ENCODE results near the gene LCE3D.
"Not testable (repeated sequence)": the region's sequence is repeated elsewhere in the genome, so short reads cannot be mapped to it uniquely, and the experiment has no call there.

The LCE3D gene

DNA sequence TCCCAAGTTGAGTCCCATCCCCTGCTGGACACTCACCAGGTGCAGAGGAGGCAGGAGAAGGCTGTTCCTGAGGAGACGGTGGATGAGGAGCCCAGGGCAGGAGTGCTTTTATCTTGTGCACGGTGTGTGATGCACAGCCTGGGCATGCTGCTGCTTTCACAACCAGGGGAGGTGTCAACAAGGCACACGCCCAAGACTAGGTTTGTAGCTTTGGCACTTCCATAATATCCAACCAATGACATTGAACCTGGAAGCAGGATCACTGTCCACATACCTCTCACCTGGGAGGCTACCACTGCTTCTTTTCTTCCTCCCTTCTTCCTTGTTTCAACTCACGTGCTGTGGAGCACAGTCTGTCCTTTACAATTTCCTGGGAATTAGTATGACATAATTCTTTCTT, at the start of gene LCE3D:
Gene LCE3D, minus strand, starts transcription at position 84 of the 400 bp plus-strand sequence. CDS start 580 bp downstream, outside the sequence.
- DNase-seq (ENCODE audit: low read depth in 2 of 2) = no peak

GRCh38 chr1:152626744-152627143, 46.4 kb upstream of the LCE3D start:
- no peak for DNase-seq (ENCODE audit: low read depth in 2 of 2)

DNA sequence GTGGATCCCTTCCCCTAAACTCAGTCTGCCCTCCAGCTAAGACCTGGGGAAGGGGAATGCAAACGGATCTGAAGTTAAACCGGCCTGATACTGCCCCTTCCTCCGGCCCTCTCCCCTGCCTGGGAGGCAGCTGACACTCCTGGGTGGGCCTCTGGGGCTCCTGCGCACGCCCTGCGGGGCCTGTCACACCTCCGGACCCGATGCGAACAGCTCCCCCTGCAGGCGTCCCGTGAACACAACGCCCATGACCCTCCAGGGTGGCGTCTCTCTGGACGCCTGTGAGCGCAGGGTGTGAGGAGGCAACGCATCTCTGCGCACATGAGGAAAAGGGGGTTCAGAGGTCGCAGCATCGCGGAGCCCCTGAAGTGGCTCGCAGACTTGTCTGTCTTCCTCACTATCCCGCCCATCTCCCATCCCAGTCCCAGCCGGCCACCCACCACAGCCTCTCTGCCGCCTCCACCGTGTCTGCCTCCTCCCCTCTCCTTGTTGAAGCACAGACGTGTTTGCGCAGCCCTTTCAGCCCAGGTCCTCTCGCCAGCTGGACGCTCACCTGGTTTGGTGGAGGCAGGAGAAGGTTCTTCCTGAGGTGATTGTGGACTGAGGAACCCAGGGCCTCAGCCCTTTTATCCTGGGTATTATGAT, 43.0 kb upstream of the LCE3D start:
- peak in 1 of 2 donors; percentile 12 for DNase-seq (ENCODE audit: low read depth in 2 of 2)

DNA sequence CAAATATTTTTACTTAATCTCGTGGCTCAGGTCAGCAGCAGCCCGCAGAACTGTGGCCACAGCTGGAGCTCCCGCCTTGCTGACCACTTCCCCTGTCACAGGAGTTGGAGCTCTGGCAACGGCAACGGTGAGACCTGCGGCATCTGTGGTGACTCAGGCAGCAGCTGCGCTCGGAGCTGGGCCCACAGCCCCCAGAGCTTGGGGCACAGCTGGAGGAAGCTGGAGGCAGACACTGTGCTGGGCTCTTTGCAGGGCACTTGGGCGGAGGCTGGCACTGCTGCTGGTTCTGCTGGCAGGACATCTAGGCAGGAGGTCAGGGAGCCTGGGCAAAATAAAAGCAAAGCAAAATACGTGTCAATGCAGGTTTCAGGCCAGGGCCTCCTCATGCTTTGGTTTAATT, 42.5 kb upstream of the LCE3D start, which contains the start of gene LCE3A:
Gene LCE3A, minus strand, starts transcription at position 301 of the 400 bp plus-strand sequence. Its CDS starts 0 bp downstream, at position 301.
- DNase-seq (ENCODE audit: low read depth in 2 of 2) = no peak

- DNase-seq (ENCODE audit: low read depth in 2 of 2) = no peak
Measured at GRCh38 chr1:152621993-152622392, 41.7 kb upstream of the LCE3D start.

DNA sequence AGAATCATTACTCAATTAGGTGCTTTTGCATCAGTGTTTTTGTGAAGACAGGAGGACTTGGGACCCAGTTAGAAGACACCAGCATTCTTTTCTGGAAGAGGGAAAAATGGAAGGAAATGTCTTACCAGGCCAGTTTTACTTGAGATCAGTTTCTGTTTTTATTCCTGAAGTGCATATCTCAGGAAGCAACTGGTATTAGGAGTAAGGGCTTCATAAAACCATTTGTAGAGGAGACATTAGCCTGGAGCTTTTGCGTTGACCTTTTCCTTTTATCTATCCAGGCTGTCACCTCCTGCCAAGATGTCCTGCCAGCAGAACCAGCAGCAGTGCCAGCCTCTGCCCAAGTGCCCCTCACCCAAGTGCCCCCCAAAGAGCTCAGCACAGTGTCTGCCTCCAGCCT, 33.2 kb upstream of the LCE3D start, which contains the start of gene LCE3B:
Gene LCE3B, plus strand, starts transcription at position 301 of the 400 bp plus-strand sequence. Its CDS starts 0 bp downstream, at position 301.
- no peak for DNase-seq (ENCODE audit: low read depth in 2 of 2)

DNA sequence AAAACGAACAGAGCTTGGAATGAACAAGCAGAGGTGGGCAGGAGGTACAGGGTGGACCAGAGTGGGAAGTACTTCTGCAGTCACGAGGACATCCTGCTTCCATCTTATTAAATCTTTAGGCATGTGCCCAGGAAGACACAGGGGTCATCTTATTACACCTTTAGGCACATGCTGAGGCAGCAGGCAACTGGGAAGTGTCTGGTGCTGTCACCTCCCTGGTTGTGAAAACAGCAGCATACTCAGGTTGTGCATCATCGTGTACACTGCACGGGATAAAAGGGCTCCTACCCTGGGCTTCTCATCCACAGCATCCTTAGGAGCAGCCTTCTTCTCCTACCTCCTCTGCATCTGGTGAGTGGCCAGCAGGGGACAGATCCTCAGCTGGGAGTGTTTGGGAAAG, 19.6 kb upstream of the LCE3D start, which contains the start of gene LCE3C:
Gene LCE3C, plus strand, starts transcription at position 301 of the 400 bp plus-strand sequence. CDS start 498 bp downstream, outside the sequence.
- DNase-seq (ENCODE audit: low read depth in 2 of 2) = no peak

DNA sequence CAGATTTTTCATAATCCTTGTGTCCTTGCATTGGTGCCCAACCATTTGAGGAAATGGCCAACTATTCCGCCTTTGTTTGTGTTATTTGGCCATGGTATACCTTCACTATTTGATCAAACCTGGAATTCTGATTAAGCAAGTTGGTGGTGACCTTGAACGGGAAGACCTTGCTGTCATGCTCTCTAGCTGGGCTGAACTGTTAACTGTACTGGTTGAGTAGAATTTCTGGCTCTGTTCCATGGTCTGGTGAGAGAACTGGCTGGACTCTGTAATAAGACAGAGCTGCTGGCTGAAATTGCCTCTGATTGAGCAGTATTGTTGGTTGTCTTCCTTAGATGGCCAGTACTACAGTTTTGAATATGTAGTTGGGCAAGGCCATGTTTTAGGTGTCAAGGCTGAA, 16.7 kb upstream of the LCE3D start:
- DNase-seq (ENCODE audit: low read depth in 2 of 2) = no peak

DNA sequence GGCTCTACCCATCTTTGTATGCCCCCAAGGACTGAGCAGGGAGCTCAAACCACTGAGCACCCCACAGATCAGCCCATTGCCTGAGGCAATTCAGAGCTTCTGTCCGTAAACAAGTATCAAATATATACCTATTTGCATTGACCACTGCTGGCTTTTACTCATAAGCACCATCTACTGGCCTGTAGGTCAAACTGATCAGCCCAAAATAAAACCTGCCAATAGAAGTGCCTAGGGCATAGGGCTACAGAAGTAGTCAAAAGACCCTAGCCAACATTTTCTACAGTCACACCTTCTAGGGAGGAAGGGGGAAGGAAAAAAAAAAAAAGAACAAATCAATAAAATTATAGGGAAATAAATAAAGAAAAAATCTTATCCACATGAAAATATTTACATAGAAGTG, 5.3 kb upstream of the LCE3D start:
- DNase-seq (ENCODE audit: low read depth in 2 of 2) = no peak

GRCh38 chr1:152582647-152583046, 2.3 kb upstream of the LCE3D start:
- DNase-seq (ENCODE audit: low read depth in 2 of 2) = no peak

GRCh38 chr1:152579526-152579925, 790 bp downstream of the LCE3D start:
- DNase-seq (ENCODE audit: low read depth in 2 of 2) = not testable (repeated sequence)

GRCh38 chr1:152577168-152577567, 3.1 kb downstream of the LCE3D start:
- DNase-seq (ENCODE audit: low read depth in 2 of 2) = peak in 1 of 2 donors; percentile 4

DNA sequence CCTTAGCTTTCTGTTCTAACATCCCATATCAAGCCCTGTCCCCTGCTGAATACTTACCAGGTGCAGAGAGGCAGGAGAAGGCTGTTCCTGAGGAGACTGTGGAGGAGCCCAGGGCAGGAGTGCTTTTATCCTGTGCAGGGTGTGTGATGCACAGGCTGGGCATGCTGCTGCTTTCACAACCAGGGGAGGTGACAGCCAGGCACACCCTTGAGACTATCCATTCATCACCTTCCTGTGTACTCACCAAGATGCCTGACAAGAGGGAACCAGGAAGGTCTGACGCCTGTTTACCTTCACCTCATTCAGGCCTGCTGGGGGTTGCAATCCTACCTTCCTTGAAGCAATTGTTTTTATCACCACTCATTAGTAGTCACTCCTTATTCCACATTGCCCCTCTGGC, 13.6 kb downstream of the LCE3D start, which contains the start of gene LCE3E:
Gene LCE3E, minus strand, starts transcription at position 100 of the 400 bp plus-strand sequence. CDS start 572 bp downstream, outside the sequence.
- no peak for DNase-seq (ENCODE audit: low read depth in 2 of 2)

- DNase-seq (ENCODE audit: low read depth in 2 of 2) = no peak
Measured at GRCh38 chr1:152565535-152566215, 14.6 kb downstream of the LCE3D start.

GRCh38 chr1:152565115-152565514, 15.2 kb downstream of the LCE3D start:
- DNase-seq (ENCODE audit: low read depth in 2 of 2) = no peak

DNA sequence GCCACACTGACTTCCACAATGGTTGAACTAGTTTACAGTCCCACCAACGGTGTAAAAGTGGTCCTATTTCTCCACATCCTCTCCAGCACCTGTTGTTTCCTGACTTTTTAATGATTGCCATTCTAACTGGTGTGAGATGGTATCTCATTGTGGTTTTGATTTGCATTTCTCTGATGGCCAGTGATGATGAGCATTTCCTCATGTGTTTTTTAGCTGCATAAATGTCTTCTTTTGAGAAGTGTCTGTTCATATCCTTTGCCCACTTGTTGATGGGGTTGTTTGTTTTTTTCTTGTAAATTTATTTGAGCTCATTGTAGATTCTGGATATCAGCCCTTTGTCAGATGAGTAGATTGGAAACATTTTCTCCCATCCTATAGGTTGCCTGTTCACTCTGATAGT, 32.0 kb downstream of the LCE3D start:
- DNase-seq (ENCODE audit: low read depth in 2 of 2) = not testable (repeated sequence)

GRCh38 chr1:152546704-152547103, 33.6 kb downstream of the LCE3D start:
- DNase-seq (ENCODE audit: low read depth in 2 of 2) = no peak

DNA sequence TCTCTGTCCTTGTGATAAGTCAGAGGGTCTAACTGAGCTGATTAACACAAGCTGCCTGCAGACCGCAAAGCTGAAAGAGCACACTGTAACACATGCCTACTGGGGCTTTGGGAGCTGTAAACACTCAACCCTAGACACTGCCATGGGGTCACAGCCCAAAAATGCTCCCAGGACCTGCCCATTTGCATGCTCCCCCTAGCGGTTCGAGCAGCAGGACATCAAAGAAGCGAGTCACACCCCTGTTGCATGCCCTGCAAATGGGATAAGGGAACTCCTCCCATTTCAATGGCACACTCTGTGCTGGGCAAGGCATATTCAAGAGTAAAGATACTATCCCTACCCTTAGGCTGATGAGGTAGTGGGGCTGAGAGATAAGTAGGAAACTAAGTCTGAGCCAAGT, 36.5 kb downstream of the LCE3D start:
- no peak for DNase-seq (ENCODE audit: low read depth in 2 of 2)

- DNase-seq (ENCODE audit: low read depth in 2 of 2) = no peak
Measured at GRCh38 chr1:152539901-152540300, 40.4 kb downstream of the LCE3D start.

- no peak for DNase-seq (ENCODE audit: low read depth in 2 of 2)
Measured at GRCh38 chr1:152537496-152537895, 42.8 kb downstream of the LCE3D start.

GRCh38 chr1:152535774-152536173, 44.5 kb downstream of the LCE3D start:
- DNase-seq (ENCODE audit: low read depth in 2 of 2) = no peak

- DNase-seq (ENCODE audit: low read depth in 2 of 2) = peak; percentile 2 to 29
Measured at GRCh38 chr1:152533327-152533938, 46.9 kb downstream of the LCE3D start.
